GM23248 (cell line): ENCODE measurements around the gene LRG1. TPM values are rescaled to one million over a fixed set of nuclear protein-coding genes. Genes with fewer than 3 reads are reported as not detected.

ENCODE experiments used
- DNase-seq: peaks from one replicate; pipeline ENCODE4 v3.0.0-alpha.2; 2015
- H2AFZ ChIP-seq: fragments of 200-600 bp; sonication (generic); 2 replicates; pipeline ENCODE4 v1.6.1; 2016; ENCODE audit warnings: antibody characterized with exemption
- H3F3A ChIP-seq: fragments of 200-600 bp; sonication (generic); 2 replicates; pipeline ENCODE4 v1.6.1; 2016; ENCODE audit warnings: mild to moderate bottlenecking, antibody characterized with exemption, mixed run types; ENCODE audit not compliant: insufficient read depth
- H3K27ac ChIP-seq: fragments of 200-600 bp; sonication (generic); 2 replicates; pipeline ENCODE4 v1.5.1; 2016; ENCODE audit warnings: mild to moderate bottlenecking
- H3K27me3 ChIP-seq: fragments of 200-600 bp; sonication (generic); replicated peaks from 2 replicates; pipeline ENCODE4 v1.6.1; 2016; ENCODE audit warnings: mild to moderate bottlenecking; ENCODE audit not compliant: insufficient read depth
- H3K36me3 ChIP-seq: fragments of 200-600 bp; sonication (generic); 2 replicates; pipeline ENCODE4 v1.6.1; 2016; ENCODE audit warnings: low read depth, mild to moderate bottlenecking
- H3K4me1 ChIP-seq: fragments of 200-600 bp; sonication (generic); 2 replicates; pipeline ENCODE4 v1.6.1; 2016; ENCODE audit warnings: mild to moderate bottlenecking; ENCODE audit not compliant: insufficient read depth
- H3K4me2 ChIP-seq: fragments of 200-600 bp; sonication (generic); one replicate; pipeline ENCODE4 v1.6.1; 2016; ENCODE audit warnings: mild to moderate bottlenecking; ENCODE audit not compliant: unreplicated experiment
- H3K4me3 ChIP-seq: fragments of 200-600 bp; sonication (generic); 2 replicates; pipeline ENCODE4 v1.5.1; 2016; ENCODE audit warnings: mild to moderate bottlenecking
- H3K79me2 ChIP-seq: fragments of 200-600 bp; sonication (generic); 2 replicates; pipeline ENCODE4 v1.6.1; 2016; ENCODE audit warnings: mild to moderate bottlenecking; ENCODE audit not compliant: insufficient read depth
- H3K9ac ChIP-seq: fragments of 200-600 bp; sonication (generic); 2 replicates; pipeline ENCODE4 v1.6.1; 2016; ENCODE audit warnings: mild to moderate bottlenecking
- H3K9me2 ChIP-seq: fragments of 200-600 bp; sonication (generic); 2 replicates; pipeline ENCODE4 v1.6.1; 2016; ENCODE audit warnings: mixed run types, mild to moderate bottlenecking, moderate library complexity; ENCODE audit not compliant: insufficient read depth
- H3K9me3 ChIP-seq: fragments of 200-600 bp; sonication (generic); one replicate; pipeline ENCODE4 v1.6.1; 2017; ENCODE audit warnings: low read depth
- H4K20me1 ChIP-seq: fragments of 200-600 bp; sonication (generic); 2 replicates; pipeline ENCODE4 v1.6.0; 2016; ENCODE audit not compliant: insufficient read depth
- EZH2 ChIP-seq: fragments of 200-600 bp; sonication (generic); IDR thresholded peaks from 2 replicates; pipeline ENCODE4 v1.6.1; 2018; ENCODE audit warnings: antibody characterized with exemption, mild to moderate bottlenecking; ENCODE audit not compliant: insufficient read depth, poor library complexity, severe bottlenecking
- EZH2phosphoT487 ChIP-seq: fragments of 200-600 bp; sonication (generic); IDR thresholded peaks from 2 replicates; pipeline ENCODE4 v1.6.1; 2018; ENCODE audit warnings: antibody characterized with exemption, moderate library complexity, mild to moderate bottlenecking, low read depth; ENCODE audit not compliant: insufficient read depth
- WGBS, 2 experiments: methylation state at CpG; one replicate each; pipeline ENCODE4 v1.1.6; 2015 to 2017; ENCODE audit warnings: low lambda C conversion rate in 2 of 2, low coverage in 1 of 2; ENCODE audit errors: missing lambda C conversion rate in 2 of 2; 5-methylcytosine and 5-hydroxymethylcytosine counted together
- in situ Hi-C: fragments of 300-500 bp; cut with MboI; formaldehyde crosslinking; loops from 2 replicates; pipeline ENCODE4 v1.15.0; 2020
- polyA plus RNA-seq: library from polyadenylated mRNA; unstranded; fragments of >200 nt; fragmentation: Nextera tagmentation; extraction: Ambion mirVana; gene quantifications from 2 replicates; pipeline ENCODE4 v1.2.1, GENCODE V29; 2016
- total RNA-seq: library from RNA; depleted of rRNA; stranded (reverse); fragments of >200 nt; shearing (Covaris generic); gene quantifications from 2 replicates; pipeline ENCODE4 v1.2.3, GENCODE V29; 2014

Gene LRG1
- total and polyA plus RNA-seq, 2 experiments from 2014 or later, result not detected

DNA sequence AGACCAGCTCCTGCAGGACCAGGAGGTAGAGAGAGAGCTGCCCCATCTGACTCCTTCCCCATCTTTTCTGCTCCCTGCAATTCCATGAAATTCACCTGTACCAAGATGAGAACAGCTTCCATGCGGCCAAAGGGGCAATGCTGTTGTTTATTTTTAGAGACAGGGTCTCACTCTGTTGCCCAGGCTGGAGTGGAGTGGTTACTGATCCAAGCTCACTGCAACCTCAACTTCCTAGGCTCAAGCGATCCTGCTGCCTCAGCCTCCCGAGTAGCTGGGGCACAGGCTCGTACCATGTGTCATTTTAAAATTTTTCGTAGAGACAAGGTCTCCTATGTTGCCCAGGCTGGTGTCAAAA, 18.0 kb downstream of the LRG1 start:
- no peak overlapping the region for H3K4me3 ChIP-seq
- H4K20me1 ChIP-seq, result no peaks in the 10 kb centered on the region
- H3K27me3 ChIP-seq, result no peaks in the 10 kb centered on the region
- no peak overlapping the region for H3K27ac ChIP-seq
- in situ Hi-C loops, result no loop called here
- no peak overlapping the region for H2AFZ ChIP-seq
- H3K4me2 ChIP-seq, result no peak overlapping the region
- TF ChIP-seq EZH2, result no peak
- TF ChIP-seq EZH2phosphoT487, result no peak
- no peaks in the 10 kb centered on the region for H3K36me3 ChIP-seq
- H3F3A ChIP-seq, result no peaks in the 10 kb centered on the region
- 60 to 61% methylated on average over 5 of the region's 5 CpGs for WGBS, 2 experiments
- H3K9ac ChIP-seq, result no peak overlapping the region
- H3K79me2 ChIP-seq, result no peaks in the 10 kb centered on the region
- H3K9me2 ChIP-seq, result no peaks in the 10 kb centered on the region
- DNase-seq, result no peak
- H3K4me1 ChIP-seq, result no peaks in the 10 kb centered on the region
- no peaks in the 10 kb centered on the region for H3K9me3 ChIP-seq

DNA sequence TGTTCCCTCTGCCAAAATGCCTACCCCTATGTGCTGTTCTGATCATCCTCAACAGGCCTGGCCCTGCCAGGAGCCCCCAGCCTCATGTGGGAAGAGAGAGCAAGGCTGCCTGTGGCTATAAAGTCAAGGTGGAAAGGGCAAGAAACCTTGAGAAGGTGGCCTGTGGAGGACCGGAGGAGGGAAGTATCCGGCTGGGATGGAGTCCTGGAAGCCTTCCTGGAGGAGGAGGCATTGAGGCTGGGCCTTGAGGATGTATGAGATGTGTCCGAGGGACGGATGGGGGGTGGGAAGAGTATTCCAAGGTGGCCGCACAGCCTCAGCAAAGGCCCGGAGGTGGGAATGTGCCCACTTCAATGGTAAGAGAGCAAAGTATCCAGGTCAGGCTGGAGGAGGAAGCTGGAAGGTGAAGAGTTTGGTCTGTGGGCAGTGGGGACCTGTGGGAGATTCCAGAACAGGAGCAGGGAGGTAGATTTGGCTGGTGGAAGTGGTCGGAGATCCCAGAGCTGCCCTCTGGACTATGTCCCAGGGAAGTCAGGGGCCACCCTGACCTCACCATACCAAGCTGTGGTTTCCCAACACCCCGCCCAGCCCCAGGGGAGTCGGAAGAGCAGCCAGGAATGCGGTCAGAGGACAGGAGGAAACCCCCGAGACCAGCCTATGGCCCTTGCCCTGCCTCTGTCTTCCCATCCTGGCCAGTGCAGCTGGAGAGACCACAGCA, 18.5 kb downstream of the LRG1 start:
- Histone ChIP-seq H3K9ac (no peak overlapping the region), H3K79me2 (no peaks in the 10 kb centered on the region), H4K20me1 (no peaks in the 10 kb centered on the region), H3K4me2 (no peak overlapping the region), H3F3A (no peaks in the 10 kb centered on the region), H3K27me3 (no peaks in the 10 kb centered on the region), H3K4me1 (no peaks in the 10 kb centered on the region), H3K27ac (no peak overlapping the region), H3K36me3 (no peaks in the 10 kb centered on the region), H3K4me3 (no peak overlapping the region), H2AFZ (no peak overlapping the region), H3K9me3 (no peaks in the 10 kb centered on the region), H3K9me2 (no peaks in the 10 kb centered on the region)
- in situ Hi-C loops, result no loop called here
- no peak for DNase-seq
- no peak for TF ChIP-seq EZH2phosphoT487
- TF ChIP-seq EZH2, result no peak
- WGBS, 2 experiments, result 50% methylated on average over 8 to 11 of the region's 11 CpGs

DNA sequence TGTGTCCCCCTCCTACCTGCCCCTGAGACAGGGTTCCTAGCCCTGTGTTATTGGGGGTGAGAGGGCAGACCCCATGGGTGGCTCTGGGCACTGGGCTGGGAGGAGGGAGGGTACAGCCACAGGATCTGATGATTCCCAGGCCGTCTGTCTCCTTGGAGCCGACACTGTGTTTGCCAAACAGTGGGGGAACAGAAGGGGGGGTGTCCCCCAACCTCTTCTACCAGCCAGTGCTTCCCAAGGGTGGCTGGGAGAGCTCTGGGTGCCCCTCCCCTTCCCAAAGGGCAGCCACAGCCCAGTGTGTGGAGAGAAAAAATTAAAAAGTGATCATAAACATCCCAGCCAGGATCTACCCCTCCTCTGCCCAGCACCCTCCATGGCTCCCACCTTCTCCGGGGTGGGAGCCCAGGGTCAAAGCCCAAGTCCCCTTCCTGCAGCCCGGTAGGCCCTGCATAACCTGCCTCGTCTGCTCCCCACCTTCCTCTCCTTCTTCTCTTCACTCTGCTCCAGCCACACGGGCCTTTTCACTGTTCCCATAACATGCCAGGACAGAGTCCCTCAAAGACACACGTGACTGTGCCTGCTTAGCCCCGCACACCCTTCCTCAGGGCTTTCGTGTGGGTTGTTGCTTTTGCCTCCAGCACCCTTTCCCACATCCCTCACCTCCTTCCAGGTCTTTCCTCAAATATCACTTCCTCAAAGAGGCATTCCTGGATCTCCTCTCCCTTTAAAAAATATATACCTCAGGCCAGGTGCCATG, 20.1 kb downstream of the LRG1 start:
- Histone ChIP-seq H3F3A (no peaks in the 10 kb centered on the region), H2AFZ (no peak overlapping the region), H3K9me2 (no peaks in the 10 kb centered on the region), H3K27me3 (no peaks in the 10 kb centered on the region), H3K27ac (no peak overlapping the region), H3K79me2 (no peaks in the 10 kb centered on the region), H3K4me3 (no peak overlapping the region), H3K9ac (no peak overlapping the region), H3K9me3 (no peaks in the 10 kb centered on the region), H4K20me1 (no peaks in the 10 kb centered on the region), H3K4me2 (no peak overlapping the region), H3K4me1 (no peaks in the 10 kb centered on the region), H3K36me3 (no peaks in the 10 kb centered on the region)
- TF ChIP-seq EZH2, result no peak
- no peak for TF ChIP-seq EZH2phosphoT487
- peak; percentile 21 for DNase-seq
- 23 to 26% methylated on average over 9 of the region's 9 CpGs for WGBS, 2 experiments
- in situ Hi-C loops, result no loop called here

DNA sequence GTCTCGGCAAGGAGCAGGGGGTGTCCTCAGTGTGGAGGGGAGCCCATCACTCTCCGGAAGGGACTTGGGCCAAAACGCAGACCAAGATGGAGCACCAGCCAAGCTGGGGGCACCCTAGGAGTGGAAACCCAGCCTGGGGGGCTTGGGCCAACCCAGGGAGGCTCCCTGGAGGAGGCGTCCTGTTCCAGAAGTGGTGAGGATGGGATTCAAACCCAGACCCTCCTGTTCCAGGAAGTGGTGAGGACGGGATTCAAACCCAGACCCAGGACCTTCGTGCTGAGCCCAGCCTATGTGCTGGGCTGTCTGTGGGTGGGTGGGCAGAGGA, 20.7 kb downstream of the LRG1 start:
- Histone ChIP-seq H3K9ac (no peak overlapping the region), H3K9me2 (no peaks in the 10 kb centered on the region), H3F3A (no peaks in the 10 kb centered on the region), H3K4me3 (no peak overlapping the region), H3K4me1 (no peaks in the 10 kb centered on the region), H3K79me2 (no peaks in the 10 kb centered on the region), H4K20me1 (no peaks in the 10 kb centered on the region), H3K27me3 (no peaks in the 10 kb centered on the region), H3K9me3 (no peaks in the 10 kb centered on the region), H3K36me3 (no peaks in the 10 kb centered on the region), H2AFZ (no peak overlapping the region), H3K27ac (no peak overlapping the region), H3K4me2 (no peak overlapping the region)
- WGBS, 2 experiments, result 55 to 60% methylated on average over 6 of the region's 6 CpGs
- DNase-seq, result no peak
- no peak for TF ChIP-seq EZH2phosphoT487
- no peak for TF ChIP-seq EZH2
- in situ Hi-C loops, result no loop called here
